H9 (cell line): Measurements from ENCODE around the gene TPP1. TPM values are rescaled to one million over a fixed set of nuclear protein-coding genes. Genes with fewer than 3 reads are reported as not detected.

ENCODE experiments used
- DNase-seq: peaks from one replicate; pipeline ENCODE4 v3.0.0-alpha.2; 2017
- H2AFZ ChIP-seq: one replicate; pipeline ENCODE4 v1.6.1; 2013; ENCODE audit warnings: mild to moderate bottlenecking, low read length, control low read depth, moderate library complexity
- H2AK5ac ChIP-seq: 2 replicates; pipeline ENCODE4 v1.6.1; 2013; ENCODE audit warnings: low read length, control low read depth, mixed read lengths; ENCODE audit not compliant: insufficient read length
- H2BK120ac ChIP-seq: one replicate; pipeline ENCODE4 v1.6.1; 2013; ENCODE audit warnings: low read depth, mild to moderate bottlenecking, low read length, control low read depth, inconsistent platforms; ENCODE audit not compliant: poor library complexity, severe bottlenecking
- H2BK12ac ChIP-seq: 2 replicates; pipeline ENCODE4 v1.6.1; 2013; ENCODE audit warnings: low read length, control low read depth, mixed read lengths, low read depth; ENCODE audit not compliant: insufficient read length
- H2BK15ac ChIP-seq: 2 replicates; pipeline ENCODE4 v1.6.1; 2013; ENCODE audit warnings: low read depth, low read length, control low read depth
- H2BK20ac ChIP-seq: one replicate; pipeline ENCODE4 v1.6.1; 2013; ENCODE audit warnings: low read depth, mild to moderate bottlenecking, low read length, control low read depth, inconsistent platforms; ENCODE audit not compliant: poor library complexity, severe bottlenecking
- H2BK5ac ChIP-seq: 2 replicates; pipeline ENCODE4 v1.6.1; 2013; ENCODE audit warnings: low read length, control low read depth, mixed read lengths; ENCODE audit not compliant: insufficient read length
- H3K14ac ChIP-seq: 2 replicates; pipeline ENCODE4 v1.6.1; 2013; ENCODE audit warnings: low read length, control low read depth; ENCODE audit not compliant: insufficient read depth
- H3K18ac ChIP-seq: 2 replicates; pipeline ENCODE4 v1.6.1; 2013; ENCODE audit warnings: low read depth, mild to moderate bottlenecking, mixed read lengths, low read length, control low read depth; ENCODE audit not compliant: insufficient read length
- H3K23ac ChIP-seq: 2 replicates; pipeline ENCODE4 v1.6.1; 2013; ENCODE audit warnings: low read length, control low read depth, mixed read lengths, low read depth; ENCODE audit not compliant: insufficient read length
- H3K23me2 ChIP-seq: 2 replicates; pipeline ENCODE4 v1.6.1; 2013; ENCODE audit warnings: low read depth, mild to moderate bottlenecking, mixed read lengths, low read length, control low read depth; ENCODE audit not compliant: insufficient read length, poor library complexity, severe bottlenecking
- H3K27ac ChIP-seq: 2 replicates; pipeline ENCODE4 v1.5.1; 2013; ENCODE audit warnings: low read length, control low read depth, mixed read lengths, low read depth; ENCODE audit not compliant: insufficient read length
- H3K27me3 ChIP-seq: 2 replicates; pipeline ENCODE4 v1.6.1; 2013; ENCODE audit warnings: low read length, control low read depth, inconsistent platforms; ENCODE audit not compliant: insufficient read depth
- H3K4ac ChIP-seq: 2 replicates; pipeline ENCODE4 v1.6.1; 2013; ENCODE audit warnings: low read depth, mild to moderate bottlenecking, control low read depth, inconsistent platforms, low read length, moderate library complexity
- H3K4me1 ChIP-seq: 2 replicates; pipeline ENCODE4 v1.6.1; 2013; ENCODE audit warnings: low read length, control low read depth, inconsistent platforms; ENCODE audit not compliant: insufficient read depth
- H3K4me2 ChIP-seq: 2 replicates; pipeline ENCODE4 v1.6.1; 2013; ENCODE audit warnings: low read length, control low read depth, mixed read lengths; ENCODE audit not compliant: insufficient read length, insufficient read depth
- H3K56ac ChIP-seq: 2 replicates; pipeline ENCODE4 v1.6.1; 2013; ENCODE audit warnings: low read depth, mild to moderate bottlenecking, mixed read lengths, low read length, control low read depth; ENCODE audit not compliant: insufficient read length
- H3K79me1 ChIP-seq: 2 replicates; pipeline ENCODE4 v1.6.1; 2013; ENCODE audit warnings: low read depth, mild to moderate bottlenecking, moderate library complexity, low read length, control low read depth, inconsistent platforms; ENCODE audit not compliant: insufficient read depth, poor library complexity, severe bottlenecking
- H3K79me2 ChIP-seq: 2 replicates; pipeline ENCODE4 v1.6.1; 2013; ENCODE audit warnings: low read length, control low read depth, inconsistent platforms; ENCODE audit not compliant: insufficient read depth
- H3K9ac ChIP-seq: 2 replicates; pipeline ENCODE4 v1.6.1; 2013; ENCODE audit warnings: low read length, control low read depth, mixed read lengths; ENCODE audit not compliant: insufficient read length; ENCODE audit errors: extremely low read depth
- H3K9me3 ChIP-seq: one replicate; pipeline ENCODE4 v1.6.1; 2013; ENCODE audit warnings: low read depth, low read length, inconsistent platforms; ENCODE audit not compliant: control insufficient read depth
- H3T11ph ChIP-seq: one replicate; pipeline ENCODE4 v1.6.1; 2013; ENCODE audit warnings: mild to moderate bottlenecking, low read length, control low read depth, inconsistent platforms
- H4K20me1 ChIP-seq: one replicate; pipeline ENCODE4 v1.6.1; 2013; ENCODE audit not compliant: control insufficient read depth, insufficient read length, insufficient read depth
- H4K5ac ChIP-seq: 2 replicates; pipeline ENCODE4 v1.6.1; 2013; ENCODE audit warnings: low read depth, mild to moderate bottlenecking, mixed read lengths, low read length, control low read depth; ENCODE audit not compliant: insufficient read length
- H4K8ac ChIP-seq: replicated peaks from 2 replicates; pipeline ENCODE4 v1.6.1; 2013; ENCODE audit warnings: low read length, control low read depth, mixed read lengths, low read depth; ENCODE audit not compliant: insufficient read length
- H4K91ac ChIP-seq: 2 replicates; pipeline ENCODE4 v1.6.1; 2013; ENCODE audit warnings: low read depth, mild to moderate bottlenecking, moderate library complexity, mixed read lengths, low read length, control low read depth; ENCODE audit not compliant: insufficient read length
- H3K27ac Mint-ChIP-seq, 3 experiments: 2 replicates in 2 of 3; 3 replicates in 1 of 3; pipeline ENCODE4 v1.8.0; 2020 to 2021; ENCODE audit warnings: mixed read lengths in 3 of 3, mild to moderate bottlenecking in 1 of 3, moderate library complexity in 1 of 3
- H3K27me3 Mint-ChIP-seq: 2 replicates; pipeline ENCODE4 v1.8.0; 2021; ENCODE audit warnings: low read depth, mild to moderate bottlenecking, moderate library complexity, mixed read lengths
- H3K36me3 Mint-ChIP-seq, 3 experiments: 2 replicates in 2 of 3; 3 replicates in 1 of 3; pipeline ENCODE4 v1.8.0; 2020 to 2021; ENCODE audit warnings: low read depth in 3 of 3, mixed read lengths in 3 of 3; ENCODE audit not compliant: insufficient read depth in 1 of 3
- H3K4me1 Mint-ChIP-seq, 2 experiments: 2 replicates each; pipeline ENCODE4 v1.8.0; 2020; ENCODE audit warnings: mixed read lengths in 2 of 2
- H3K4me3 Mint-ChIP-seq, 2 experiments: 2 replicates in 1 of 2; 3 replicates in 1 of 2; pipeline ENCODE4 v1.8.0; 2020 to 2021; ENCODE audit warnings: mild to moderate bottlenecking in 2 of 2, mixed read lengths in 2 of 2, moderate library complexity in 1 of 2
- H3K9me3 Mint-ChIP-seq, 2 experiments: 2 replicates in 1 of 2; 3 replicates in 1 of 2; pipeline ENCODE4 v1.8.0; 2020; ENCODE audit warnings: mild to moderate bottlenecking in 2 of 2, mixed read lengths in 2 of 2, moderate library complexity in 1 of 2
- WGBS: extraction: QIAGEN DNeasy Blood & Tissue Kit; methylation state at CpG from one replicate; pipeline ENCODE4 v1.1.7; 2013; ENCODE audit warnings: missing lambda C conversion rate, low lambda C conversion rate, mixed read lengths; ENCODE audit not compliant: insufficient read length; ENCODE audit errors: extremely low coverage; 5-methylcytosine and 5-hydroxymethylcytosine counted together
- total RNA-seq: library from RNA; stranded (reverse); gene quantifications from 2 replicates; pipeline ENCODE4 v1.2.1, GENCODE V29; 2021
- TF ChIP-seq, protein P1 (sequence below): fragments of 200-600 bp; sonication (generic); conservative IDR thresholded peaks from 3 replicates; pipeline ENCODE4 v1.8.0; 2021; ENCODE audit warnings: antibody characterized with exemption, mild to moderate bottlenecking

The TPP1 gene
- total RNA-seq, 1 experiment from 2014 or later = 37.2 TPM

DNA sequence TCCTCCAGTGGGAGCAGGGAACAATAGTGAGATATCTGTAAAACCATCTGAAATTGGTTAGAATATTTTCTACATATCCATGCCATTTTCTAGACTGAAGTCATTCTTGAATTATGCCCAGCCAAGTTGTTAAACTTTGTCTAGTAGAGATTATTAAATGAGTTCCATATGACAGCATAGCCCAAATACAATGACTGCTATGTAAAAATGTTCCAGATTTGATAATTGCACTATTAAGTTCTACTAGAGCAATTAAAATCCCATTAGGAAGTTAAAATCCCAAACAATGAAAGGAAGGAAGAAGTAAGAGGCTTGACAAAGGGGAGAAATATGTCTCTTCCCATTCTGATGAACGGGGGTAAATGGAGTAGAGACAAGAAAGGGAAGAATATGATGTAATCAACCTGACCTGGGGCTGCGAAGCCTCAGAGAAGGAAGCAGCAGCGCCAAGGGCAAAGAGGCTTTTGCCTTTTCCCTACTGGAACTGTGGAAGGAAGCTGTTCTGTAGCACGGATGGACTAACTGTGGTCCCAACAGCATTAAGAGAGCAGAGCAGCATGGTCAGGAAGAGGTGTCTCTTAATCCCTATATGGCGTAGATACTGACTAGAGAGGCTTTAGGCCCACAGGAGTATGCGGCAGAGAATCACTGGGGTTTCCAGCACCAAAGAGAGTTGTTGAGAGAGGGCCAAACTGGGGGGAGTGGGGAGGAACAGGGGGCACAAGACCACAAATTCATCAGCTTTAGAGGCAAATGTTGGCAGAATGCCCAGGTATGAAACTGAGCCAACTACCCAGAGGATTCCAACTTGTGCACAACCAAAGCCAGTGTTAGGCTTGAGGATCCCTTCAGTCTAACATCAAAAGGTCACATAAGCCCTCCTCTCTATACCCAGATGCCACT, 42.5 kb downstream of the TPP1 start:
- Histone ChIP-seq H2BK15ac (no peak overlapping the region), H3K23ac (no peak overlapping the region), H3K56ac (no peak overlapping the region), H4K5ac (no peak overlapping the region), H3K79me1 (no peaks in the 10 kb centered on the region), H3K79me2 (no peaks in the 10 kb centered on the region), H3T11ph (no peak overlapping the region), H4K91ac (no peak overlapping the region), H3K4me1 (no peaks in the 10 kb centered on the region), H2AFZ (no peak overlapping the region), H2AK5ac (no peak overlapping the region), H4K20me1 (no peaks in the 10 kb centered on the region), H2BK20ac (no peak overlapping the region), H3K9ac (no peak overlapping the region), H2BK120ac (no peak overlapping the region), H3K14ac (no peak overlapping the region), H2BK5ac (no peak overlapping the region), H3K4me2 (no peak overlapping the region), H2BK12ac (no peak overlapping the region), H3K18ac (no peak overlapping the region), H3K23me2 (no peaks in the 10 kb centered on the region), H3K4ac (no peak overlapping the region), H3K9me3 (no peaks in the 10 kb centered on the region), H3K27ac (no peak overlapping the region), H4K8ac (no peak overlapping the region), H3K27me3 (no peaks in the 10 kb centered on the region)
- no peaks in the 10 kb centered on the region for H3K36me3 Mint-ChIP-seq
- DNase-seq = no peak
- no peaks in the 10 kb centered on the region for H3K27me3 Mint-ChIP-seq
- H3K4me3 Mint-ChIP-seq = no peak overlapping the region
- no peaks in the 10 kb centered on the region for H3K4me1 Mint-ChIP-seq
- no peaks in the 10 kb centered on the region for H3K9me3 Mint-ChIP-seq
- WGBS = no CpG with 5 or more reads among the region's 6 CpGs
- TF ChIP-seq, protein P1, sequence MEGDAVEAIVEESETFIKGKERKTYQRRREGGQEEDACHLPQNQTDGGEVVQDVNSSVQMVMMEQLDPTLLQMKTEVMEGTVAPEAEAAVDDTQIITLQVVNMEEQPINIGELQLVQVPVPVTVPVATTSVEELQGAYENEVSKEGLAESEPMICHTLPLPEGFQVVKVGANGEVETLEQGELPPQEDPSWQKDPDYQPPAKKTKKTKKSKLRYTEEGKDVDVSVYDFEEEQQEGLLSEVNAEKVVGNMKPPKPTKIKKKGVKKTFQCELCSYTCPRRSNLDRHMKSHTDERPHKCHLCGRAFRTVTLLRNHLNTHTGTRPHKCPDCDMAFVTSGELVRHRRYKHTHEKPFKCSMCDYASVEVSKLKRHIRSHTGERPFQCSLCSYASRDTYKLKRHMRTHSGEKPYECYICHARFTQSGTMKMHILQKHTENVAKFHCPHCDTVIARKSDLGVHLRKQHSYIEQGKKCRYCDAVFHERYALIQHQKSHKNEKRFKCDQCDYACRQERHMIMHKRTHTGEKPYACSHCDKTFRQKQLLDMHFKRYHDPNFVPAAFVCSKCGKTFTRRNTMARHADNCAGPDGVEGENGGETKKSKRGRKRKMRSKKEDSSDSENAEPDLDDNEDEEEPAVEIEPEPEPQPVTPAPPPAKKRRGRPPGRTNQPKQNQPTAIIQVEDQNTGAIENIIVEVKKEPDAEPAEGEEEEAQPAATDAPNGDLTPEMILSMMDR = no peak
- H3K27ac Mint-ChIP-seq = peak overlapping the region in 1 of 3 experiments; percentile 3; a peak in 1 of 7 replicates
